SK-N-SH (cell line): ENCODE measurements around the gene PDS5A.

Source experiments
- CTCF ChIP-seq: fragments of 200-600 bp; sonication (generic); IDR thresholded peaks from 2 replicates; pipeline ENCODE4 v1.6.1; 2017; ENCODE audit warnings: antibody characterized with exemption, mild to moderate bottlenecking, moderate library complexity
- EZH2phosphoT487 ChIP-seq: fragments of 200-600 bp; sonication (generic); IDR thresholded peaks from 2 replicates; pipeline ENCODE4 v1.6.1; 2017; ENCODE audit warnings: low read depth, mixed run types, mild to moderate bottlenecking, antibody characterized with exemption, moderate library complexity, borderline replicate concordance
- MAX ChIP-seq: IDR thresholded peaks from 2 replicates; pipeline ENCODE4 v1.4.0; 2012; ENCODE audit warnings: low read depth
- POLR2AphosphoS5 ChIP-seq: IDR thresholded peaks from 2 replicates; pipeline ENCODE4 v1.6.1; 2012; ENCODE audit warnings: low read depth, low read length
- REST ChIP-seq: IDR thresholded peaks from 2 replicates; pipeline ENCODE4 v1.6.1; 2012; ENCODE audit warnings: mild to moderate bottlenecking, low read depth, low read length, moderate library complexity
- YY1 ChIP-seq: IDR thresholded peaks from 2 replicates; pipeline ENCODE4 v1.4.0; 2012; ENCODE audit warnings: low read depth, mild to moderate bottlenecking

GRCh38 chr4:39785083-39785482 is 192.6 kb downstream of the PDS5A start:
- no peak for TF ChIP-seq CTCF
- TF ChIP-seq REST = no peak
- no peak for TF ChIP-seq EZH2phosphoT487
- TF ChIP-seq POLR2AphosphoS5 = no peak
- no peak for TF ChIP-seq MAX
- no peak for TF ChIP-seq YY1
